NCI-H1930 (cell line): ENCODE measurements around the gene SGSH.
"Not testable (repeated sequence)": the region's sequence is repeated elsewhere in the genome, so short reads cannot be mapped to it uniquely, and the experiment has no call there.

Experiments
- DNase-seq, 2 experiments: peaks; one replicate each; lab custom pipeline; 2025; lab: John Stamatoyannopoulos, UW

SGSH gene

GRCh38 chr17:80220054-80220735, at the start of gene SGSH, which contains the start of gene SLC26A11:
TSS of gene SGSH (minus strand) at chr17:80220333. CDS start at chr17:80220313, 20 bp downstream.
TSS of gene SLC26A11 (plus strand) at chr17:80220427. CDS start at chr17:80221561, 1,134 bp downstream.
- peak; percentile 41 to 55 for DNase-seq

DNA sequence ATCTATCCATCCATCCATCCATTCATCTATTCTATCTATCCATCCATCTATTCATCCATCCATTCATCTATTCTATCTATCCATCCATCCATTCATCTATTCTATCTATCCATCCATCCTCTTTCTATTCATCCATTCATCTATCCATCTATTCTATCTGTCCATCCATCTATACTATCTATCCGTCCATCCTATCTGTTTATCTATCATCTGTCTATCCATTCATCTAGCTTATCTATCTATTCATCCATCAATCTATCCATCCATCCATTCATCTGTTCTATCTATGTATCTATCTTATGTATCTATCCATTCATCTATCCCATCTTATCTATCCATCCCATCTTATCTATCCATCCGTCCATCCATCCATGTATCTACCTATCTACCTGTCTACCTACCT, 49.3 kb upstream of the SGSH start:
- DNase-seq: no peak

DNA sequence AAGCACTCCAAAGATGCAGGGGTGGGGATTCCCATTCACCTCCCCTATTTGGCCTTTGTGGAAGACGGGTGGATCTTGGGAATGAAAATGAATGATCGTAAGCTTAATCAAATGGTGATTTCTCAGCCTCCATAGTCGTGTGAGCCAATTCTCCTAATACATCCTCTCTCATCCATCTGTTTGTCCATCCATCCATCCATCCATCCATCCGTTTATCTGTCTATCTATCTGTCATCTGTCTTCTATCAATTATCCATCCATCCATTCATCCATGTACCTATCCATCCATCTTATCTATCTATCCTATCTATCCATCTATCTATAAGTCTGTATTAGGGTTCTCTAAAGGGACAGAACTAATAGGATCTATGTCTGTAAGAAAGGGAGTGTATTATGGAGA, 48.3 kb upstream of the SGSH start:
- DNase-seq: no peak

- DNase-seq: no peak
Measured at GRCh38 chr17:80267391-80267790, 47.3 kb upstream of the SGSH start.

- DNase-seq: no peak
Measured at GRCh38 chr17:80265205-80266068, 45.3 kb upstream of the SGSH start.

- no peak for DNase-seq
Measured at GRCh38 chr17:80264205-80265075, 44.3 kb upstream of the SGSH start.

DNA sequence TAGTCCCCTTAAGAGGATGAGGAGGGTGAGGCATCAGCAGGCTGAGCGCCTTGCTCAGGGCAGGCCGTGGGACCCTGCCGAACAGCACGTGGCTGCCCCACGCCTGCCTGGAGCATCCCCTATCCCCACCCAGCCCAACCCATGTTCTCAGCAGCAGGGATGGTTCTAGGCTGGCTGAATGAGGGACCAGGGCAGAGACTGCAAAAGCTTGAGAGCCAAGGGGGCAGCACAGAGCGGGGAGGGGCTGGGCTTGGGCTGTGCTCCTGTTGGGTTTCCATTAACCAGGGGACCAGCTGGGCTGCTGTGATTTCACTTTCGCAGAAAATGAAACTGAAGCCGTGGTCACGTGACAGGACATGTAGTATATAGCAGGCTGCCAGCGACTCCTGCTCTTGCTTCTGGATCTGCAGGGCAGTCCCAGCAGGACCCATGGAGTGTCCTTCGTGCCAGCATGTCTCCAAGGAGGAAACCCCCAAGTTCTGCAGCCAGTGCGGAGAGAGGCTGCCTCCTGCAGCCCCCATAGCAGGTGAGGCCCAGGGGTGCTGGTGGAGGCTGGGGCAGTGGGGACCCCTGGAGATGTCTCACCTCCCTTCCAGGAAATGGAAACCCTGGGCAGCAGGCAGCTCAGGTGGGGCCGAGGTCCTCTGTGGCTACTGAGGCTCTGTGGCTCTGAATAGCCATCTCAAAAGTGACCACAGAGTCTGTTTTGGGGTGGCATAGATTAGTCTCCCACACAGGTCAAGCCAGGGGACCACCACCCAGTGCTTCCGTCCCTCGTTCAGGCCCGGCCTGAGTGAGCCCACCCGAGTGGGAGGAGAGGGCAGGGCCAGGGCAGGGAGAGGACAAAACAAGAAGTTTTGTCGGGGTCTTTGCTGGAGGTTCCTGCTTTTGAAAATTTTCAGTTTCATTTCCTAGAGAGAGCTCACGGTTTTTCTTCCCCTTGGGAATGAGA, 43.4 kb upstream of the SGSH start:
- no peak for DNase-seq

DNA sequence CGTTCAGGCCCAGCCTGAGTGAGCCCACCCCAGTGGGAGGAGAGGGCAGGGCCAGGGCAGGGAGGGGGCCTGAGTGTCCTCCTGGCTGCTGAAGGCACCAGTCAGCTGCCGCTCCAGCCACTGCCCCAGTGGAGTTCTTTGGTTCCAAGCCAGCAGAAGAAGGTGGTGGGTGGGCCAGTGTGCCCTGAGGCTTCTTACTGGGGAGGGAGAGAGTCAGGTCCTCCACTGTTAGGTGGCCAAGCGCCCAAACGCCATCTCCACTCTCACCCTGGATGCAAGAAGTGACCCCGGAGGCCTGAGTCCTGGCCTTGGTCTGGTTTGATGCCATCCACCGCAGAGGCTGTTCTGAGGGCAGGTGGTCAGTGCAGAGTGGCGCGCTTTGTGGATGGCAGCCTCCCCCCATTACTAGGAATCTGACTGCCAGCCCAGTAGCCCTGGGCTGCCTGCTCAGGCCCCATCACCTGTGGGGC, 42.7 kb upstream of the SGSH start:
- DNase-seq: no peak

DNA sequence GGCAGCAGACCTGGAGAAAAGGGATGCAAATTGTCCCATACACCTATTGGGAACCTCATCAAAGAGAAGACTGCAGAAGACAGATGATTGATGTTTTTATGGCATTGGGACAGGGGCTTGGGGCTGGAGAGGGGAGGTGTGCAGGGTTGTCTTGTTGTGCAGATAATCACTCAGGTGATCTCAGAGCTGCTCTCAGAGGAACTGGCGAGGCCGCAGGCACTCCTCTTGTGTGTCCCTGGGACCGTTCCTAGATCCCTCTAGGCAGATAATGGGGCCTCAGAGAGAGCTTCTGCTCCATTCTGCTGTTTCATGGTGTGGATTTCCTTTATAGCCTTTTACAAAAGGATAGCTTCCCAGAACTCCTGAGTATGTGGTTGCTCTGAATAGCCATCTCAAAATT, 42.2 kb upstream of the SGSH start:
- DNase-seq: no peak

GRCh38 chr17:80261895-80262279, 41.8 kb upstream of the SGSH start:
- DNase-seq: no peak

- DNase-seq: no peak
Measured at GRCh38 chr17:80261159-80261894, 41.2 kb upstream of the SGSH start.

DNA sequence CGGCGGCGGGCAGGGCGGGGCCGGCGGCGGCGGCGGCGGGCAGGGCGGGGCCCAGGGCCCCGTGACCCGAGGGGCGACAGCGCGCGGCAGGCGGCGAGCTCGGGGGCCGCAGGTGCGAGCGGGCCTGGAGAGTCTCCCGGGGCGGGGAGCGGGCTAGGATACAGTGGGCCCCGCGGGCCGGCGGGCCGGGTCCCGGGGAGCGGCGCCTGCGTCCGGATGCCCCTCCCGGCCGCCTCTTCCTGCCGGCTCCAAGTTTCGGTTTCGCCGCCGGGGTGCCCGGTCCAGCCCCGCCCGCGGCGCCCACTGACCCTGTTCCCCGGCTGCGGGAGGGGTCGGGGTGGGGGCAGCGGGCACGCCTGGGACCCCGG, 40.6 kb upstream of the SGSH start, which contains the start of gene RNF213:
Gene RNF213, plus strand, starts transcription at position 62 of the 368 bp plus-strand sequence. CDS start 2,830 bp downstream, outside the sequence.
- DNase-seq: peak in 1 of 2 experiments; percentile 33

GRCh38 chr17:80260069-80260535, 40.0 kb upstream of the SGSH start:
- DNase-seq: peak; percentile 70 to 84

GRCh38 chr17:80259457-80260068, 39.4 kb upstream of the SGSH start:
- DNase-seq: no peak

- not testable (repeated sequence) for DNase-seq
Measured at GRCh38 chr17:80258296-80258695, 38.2 kb upstream of the SGSH start.

DNA sequence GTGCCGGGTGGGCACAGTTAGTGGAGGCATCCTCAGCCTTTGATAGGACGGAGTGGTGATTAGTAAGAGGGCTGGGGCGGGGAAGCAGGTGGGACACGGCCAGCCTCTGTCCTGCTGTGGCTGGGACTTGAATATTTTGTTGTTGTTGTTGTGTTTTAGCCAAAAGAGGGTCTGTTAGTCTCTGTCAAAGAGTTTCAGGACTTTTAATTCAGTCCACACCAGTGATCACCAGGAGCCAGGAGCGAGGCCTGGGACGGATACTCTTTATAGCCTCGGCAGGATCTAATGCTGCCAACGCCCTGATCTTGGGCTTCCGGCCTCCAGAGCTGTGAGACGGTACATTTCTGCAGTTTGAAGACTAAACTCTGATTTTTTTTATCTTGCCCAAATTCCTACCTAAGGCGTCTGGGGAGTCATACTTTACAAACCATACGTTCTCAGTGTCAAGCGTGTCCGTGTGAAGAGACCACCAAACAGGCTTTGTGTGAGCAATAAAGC, 37.6 kb upstream of the SGSH start:
- DNase-seq: no peak

DNA sequence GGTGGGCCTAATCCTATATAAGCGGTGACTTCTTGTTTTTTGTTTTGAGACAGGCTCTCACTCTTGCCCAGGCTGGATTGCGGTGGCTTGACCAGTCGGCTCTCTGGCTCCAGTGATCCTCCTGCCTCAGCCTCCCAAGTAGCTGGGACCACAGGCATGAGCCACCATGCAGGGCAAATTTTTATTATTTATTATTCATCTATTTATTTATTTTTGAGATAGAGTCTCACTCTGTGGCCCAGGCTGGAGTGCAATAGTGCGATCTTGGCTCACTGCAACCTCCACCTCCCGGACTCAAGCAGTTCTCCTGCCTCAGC, 35.9 kb upstream of the SGSH start:
- DNase-seq: no peak

DNA sequence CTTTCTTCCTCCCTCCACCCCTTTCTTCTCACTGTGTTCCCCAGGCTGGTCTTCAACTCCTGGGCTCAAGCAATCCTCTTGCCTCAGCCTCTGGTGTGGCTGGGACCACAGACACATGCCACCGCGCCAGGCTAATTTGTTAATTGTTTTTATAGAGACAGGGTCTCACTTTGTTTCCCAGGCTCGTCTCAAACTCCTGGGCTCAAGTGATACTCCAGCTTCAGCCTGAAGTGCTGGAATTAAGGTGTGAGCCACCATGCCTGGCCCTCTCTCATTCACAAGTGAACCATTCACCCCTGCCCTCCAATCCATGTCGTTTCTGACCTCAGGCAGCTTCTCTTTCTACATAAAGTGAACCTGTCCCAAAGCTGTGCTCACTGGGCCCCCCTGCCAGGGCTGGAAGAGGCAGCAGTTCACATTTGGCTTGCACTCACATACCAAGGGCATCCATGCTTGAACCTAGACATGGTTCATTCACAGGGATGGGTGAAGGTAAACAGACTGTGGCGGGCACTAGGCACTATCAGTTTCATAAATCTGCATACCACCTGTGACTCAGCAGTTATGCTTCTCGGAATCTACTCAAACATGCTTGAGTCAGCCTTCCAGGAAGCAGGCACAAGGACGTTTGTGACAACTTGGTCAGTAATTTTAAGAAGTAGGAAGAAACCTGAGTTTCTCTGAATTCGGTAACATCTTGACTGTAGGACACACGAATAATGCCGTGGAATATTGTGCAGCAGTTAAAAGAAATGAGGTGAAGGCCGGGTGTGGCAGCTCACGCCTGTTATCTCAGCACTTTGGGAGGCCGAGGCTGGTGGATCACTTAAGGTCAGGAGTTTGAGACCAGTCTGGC, 34.5 kb upstream of the SGSH start:
- DNase-seq: no peak
